Cardiac muscle cell (in vitro differentiated cells and primary cell): ENCODE data around the gene HAS3. TPM values are rescaled to one million over a fixed set of nuclear protein-coding genes. Genes with fewer than 3 reads are reported as not detected.

Experiments
- DNase-seq, 2 donors: peaks; one replicate each; pipeline versions ENCODE4 v3.0.0 to v3.0.0-alpha.2; 2010 to 2017; ENCODE audit warnings: low read depth in 1 of 2, low spot score in 1 of 2
- H3K27ac ChIP-seq: fragments of 200-600 bp; sonication (generic); 2 replicates; pipeline ENCODE4 v1.5.1; 2016
- H3K27me3 ChIP-seq: fragments of 200-600 bp; sonication (generic); 2 replicates; pipeline ENCODE4 v1.6.0; 2016; ENCODE audit warnings: control low read depth
- H3K36me3 ChIP-seq: fragments of 200-600 bp; sonication (generic); 2 replicates; pipeline ENCODE4 v1.5.1; 2016; ENCODE audit warnings: control low read depth
- H3K4me1 ChIP-seq: fragments of 200-600 bp; sonication (generic); 2 replicates; pipeline ENCODE4 v1.8.1; 2017; ENCODE audit warnings: low read depth, mild to moderate bottlenecking, mixed run types
- H3K4me3 ChIP-seq: fragments of 200-600 bp; sonication (generic); 2 replicates; pipeline ENCODE4 v1.5.1; 2016; ENCODE audit warnings: mild to moderate bottlenecking
- H3K9me3 ChIP-seq: fragments of 200-600 bp; sonication (generic); 2 replicates; pipeline ENCODE4 v1.5.1; 2017; ENCODE audit warnings: low read depth, mild to moderate bottlenecking, control low read depth
- CTCF ChIP-seq: IDR thresholded peaks from 2 replicates; pipeline ENCODE4 v1.5.1; 2012; ENCODE audit warnings: low read depth, mild to moderate bottlenecking, low read length
- polyA plus RNA-seq: library from polyadenylated mRNA; unstranded; fragments of >200 nt; fragmentation: Nextera tagmentation; extraction: Ambion mirVana; gene quantifications from 2 replicates; pipeline ENCODE4 v1.2.1, GENCODE V29; 2016
- total RNA-seq: library from RNA; depleted of rRNA; stranded (reverse); fragments of >200 nt; gene quantifications from 2 replicates; pipeline ENCODE4 v1.2.3, GENCODE V29; 2016

Gene HAS3
- total and polyA plus RNA-seq, 2 experiments from 2014 or later: 0.03 TPM; not detected in 1

DNA sequence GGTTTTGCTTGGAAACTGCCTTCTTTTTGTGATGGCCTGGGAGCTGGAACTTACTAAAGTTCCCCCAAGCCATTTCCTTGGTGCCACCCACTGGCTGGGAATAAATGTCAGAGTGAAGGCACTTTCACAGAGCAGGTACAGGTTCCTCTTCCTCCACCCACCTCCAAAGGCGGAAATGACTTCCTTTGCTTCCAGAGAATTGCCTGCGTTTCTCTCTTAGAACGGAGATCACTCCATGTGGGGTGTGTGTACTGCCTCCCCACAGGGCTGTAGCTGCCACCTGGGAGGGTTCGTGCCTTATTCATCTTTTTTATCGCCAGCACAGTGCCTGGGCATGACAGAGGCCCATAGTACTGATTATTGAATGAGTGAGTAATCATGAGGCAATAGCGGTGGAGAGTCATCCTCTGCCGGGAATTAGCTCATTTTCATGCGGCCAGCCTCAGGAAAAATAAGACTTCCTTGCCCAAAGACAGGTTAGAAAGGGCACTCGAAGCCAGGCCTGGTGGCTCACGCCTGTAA, 32.2 kb upstream of the HAS3 start:
- Histone ChIP-seq H3K27ac (peak overlapping the region; percentile 59), H3K9me3 (no peaks in the 10 kb centered on the region), H3K27me3 (no peaks in the 10 kb centered on the region), H3K36me3 (no peaks in the 10 kb centered on the region), H3K4me3 (no peak overlapping the region), H3K4me1 (peaks cover 22% of the 10 kb centered on the region)
- DNase-seq: peak in 1 of 2 donors; percentile 80
- no peak for TF ChIP-seq CTCF

DNA sequence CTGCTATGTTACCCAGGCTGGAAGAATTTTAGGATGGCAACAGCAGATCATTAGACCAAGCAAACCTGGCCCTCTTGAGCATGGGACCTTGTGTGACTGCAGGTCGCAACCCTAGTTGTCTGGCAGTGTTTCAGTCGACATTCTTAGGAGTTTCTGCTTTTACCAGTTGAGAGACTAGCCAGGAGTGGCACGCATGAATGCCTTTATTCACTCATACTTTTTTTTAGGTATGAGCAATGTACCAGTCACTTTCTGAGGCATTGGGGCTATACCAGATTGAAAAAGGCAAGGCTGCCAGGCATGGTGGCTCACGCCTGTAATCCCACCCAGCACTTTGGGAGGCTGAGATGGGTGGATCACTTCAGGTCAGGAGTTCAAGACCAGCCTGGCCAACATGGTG, 28.2 kb upstream of the HAS3 start:
- no peak for TF ChIP-seq CTCF
- no peak for DNase-seq
- Histone ChIP-seq H3K4me1 (peaks cover 11% of the 10 kb centered on the region), H3K27me3 (no peaks in the 10 kb centered on the region), H3K36me3 (no peaks in the 10 kb centered on the region), H3K4me3 (no peak overlapping the region), H3K27ac (no peak overlapping the region), H3K9me3 (no peaks in the 10 kb centered on the region)

DNA sequence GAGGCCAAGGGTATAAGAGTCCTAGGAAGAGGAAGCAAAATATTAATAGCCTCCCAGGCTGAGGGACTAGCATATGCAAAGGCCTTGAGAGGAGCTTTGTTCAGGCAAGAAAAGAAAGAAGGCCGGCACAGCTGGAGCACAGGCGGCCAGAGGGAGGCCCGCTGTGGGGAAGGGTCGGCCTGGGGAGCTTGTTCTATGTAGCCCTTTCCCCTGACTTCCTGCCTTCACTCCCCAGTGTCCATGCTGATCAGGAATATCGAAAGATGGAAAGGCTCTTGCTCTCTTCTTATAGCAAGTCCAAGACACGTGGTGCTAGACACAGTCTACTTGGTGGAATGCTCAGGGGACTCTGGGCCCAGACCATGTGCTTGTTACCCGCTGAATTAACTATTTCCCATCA, 27.4 kb upstream of the HAS3 start:
- DNase-seq: no peak
- no peaks in the 10 kb centered on the region for H3K9me3 ChIP-seq
- H3K36me3 ChIP-seq: no peaks in the 10 kb centered on the region
- no peak overlapping the region for H3K27ac ChIP-seq
- peaks cover 3% of the 10 kb centered on the region for H3K4me1 ChIP-seq
- no peak overlapping the region for H3K4me3 ChIP-seq
- no peak for TF ChIP-seq CTCF
- H3K27me3 ChIP-seq: no peaks in the 10 kb centered on the region

GRCh38 chr16:69079697-69080096, 25.8 kb upstream of the HAS3 start:
- Histone ChIP-seq H3K27ac (no peak overlapping the region), H3K27me3 (no peaks in the 10 kb centered on the region), H3K36me3 (no peaks in the 10 kb centered on the region), H3K9me3 (no peaks in the 10 kb centered on the region), H3K4me3 (no peak overlapping the region), H3K4me1 (peaks cover 5% of the 10 kb centered on the region)
- DNase-seq: no peak
- TF ChIP-seq CTCF: no peak

- no peaks in the 10 kb centered on the region for H3K9me3 ChIP-seq
- peaks cover 7% of the 10 kb centered on the region for H3K4me1 ChIP-seq
- TF ChIP-seq CTCF: peak; percentile 9
- H3K27me3 ChIP-seq: no peaks in the 10 kb centered on the region
- H3K27ac ChIP-seq: no peak overlapping the region
- DNase-seq: no peak
- H3K4me3 ChIP-seq: no peak overlapping the region
- no peaks in the 10 kb centered on the region for H3K36me3 ChIP-seq
Observed at GRCh38 chr16:69083306-69083941, 22.0 kb upstream of the HAS3 start.

DNA sequence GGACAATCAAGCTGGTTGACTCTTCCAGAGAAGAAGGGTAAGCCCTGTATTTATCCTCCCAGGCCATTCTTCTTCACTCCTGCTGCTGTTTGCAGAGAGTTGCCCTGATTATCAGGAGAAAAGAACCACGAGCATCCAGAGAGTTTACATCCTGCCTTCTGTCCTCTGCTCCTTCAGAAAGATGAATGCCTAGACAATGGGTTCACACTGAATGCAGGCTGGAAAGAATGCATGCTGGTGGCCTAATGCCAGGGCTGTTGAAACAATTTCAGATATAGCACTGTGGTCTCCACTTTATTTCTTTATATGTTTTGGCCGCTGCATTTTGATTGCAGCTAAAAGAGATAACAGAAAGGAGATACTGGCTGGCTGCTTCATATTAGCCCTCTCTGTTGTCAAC, 21.2 kb upstream of the HAS3 start:
- no peaks in the 10 kb centered on the region for H3K36me3 ChIP-seq
- H3K4me3 ChIP-seq: no peak overlapping the region
- H3K27me3 ChIP-seq: no peaks in the 10 kb centered on the region
- no peaks in the 10 kb centered on the region for H3K9me3 ChIP-seq
- peaks cover 13% of the 10 kb centered on the region for H3K4me1 ChIP-seq
- peak in 1 of 2 donors; percentile 90 for DNase-seq
- H3K27ac ChIP-seq: no peak overlapping the region
- no peak for TF ChIP-seq CTCF
